HG03378 (cell line): ENCODE measurements around the gene HMGXB3.
A peak's percentile ranks its signal among the peaks of the same experiment; 100 is the strongest.
"Not testable (repeated sequence)": the region's sequence is repeated elsewhere in the genome, so short reads cannot be mapped to it uniquely, and the experiment has no call there.

Source experiments
- ATAC-seq: cut with Tn5 transposase; IDR thresholded peaks from one replicate; pipeline ENCODE4 v1.9.1; 2021; ENCODE audit warnings: mild to moderate bottlenecking, moderate library complexity; ENCODE audit not compliant: unreplicated experiment

The HMGXB3 gene

GRCh38 chr5:150017226-150018005 lies 16.9 kb downstream of the HMGXB3 start:
- no peak for ATAC-seq

- ATAC-seq = no peak
Observed at GRCh38 chr5:150020249-150020648, 19.7 kb downstream of the HMGXB3 start.

- ATAC-seq = no peak
Observed at GRCh38 chr5:150021491-150022157, 21.1 kb downstream of the HMGXB3 start.

GRCh38 chr5:150022158-150022531 lies 21.6 kb downstream of the HMGXB3 start:
- no peak for ATAC-seq

- ATAC-seq = no peak
Observed at GRCh38 chr5:150022681-150023080, 22.1 kb downstream of the HMGXB3 start.

- ATAC-seq = no peak
Observed at GRCh38 chr5:150023136-150023535, 22.6 kb downstream of the HMGXB3 start.

GRCh38 chr5:150024346-150024984 lies 23.9 kb downstream of the HMGXB3 start:
- no peak for ATAC-seq

GRCh38 chr5:150026682-150027172 lies 26.2 kb downstream of the HMGXB3 start:
- ATAC-seq = no peak

GRCh38 chr5:150028047-150028446 lies 27.5 kb downstream of the HMGXB3 start:
- not testable (repeated sequence) for ATAC-seq

- no peak for ATAC-seq
Observed at GRCh38 chr5:150033334-150033733, 32.8 kb downstream of the HMGXB3 start.

GRCh38 chr5:150034662-150035061 lies 34.1 kb downstream of the HMGXB3 start:
- ATAC-seq = no peak

GRCh38 chr5:150035139-150035895 lies 34.8 kb downstream of the HMGXB3 start:
- ATAC-seq = peak; percentile 83

GRCh38 chr5:150036513-150036912 lies 36.0 kb downstream of the HMGXB3 start:
- ATAC-seq = no peak

- ATAC-seq = no peak
Observed at GRCh38 chr5:150038547-150038946, 38.0 kb downstream of the HMGXB3 start.

GRCh38 chr5:150042459-150042858 lies 41.9 kb downstream of the HMGXB3 start:
- ATAC-seq = no peak

- no peak for ATAC-seq
Observed at GRCh38 chr5:150043657-150044328, 43.3 kb downstream of the HMGXB3 start.

- no peak for ATAC-seq
Observed at GRCh38 chr5:150044329-150044681, 43.8 kb downstream of the HMGXB3 start.

- no peak for ATAC-seq
Observed at GRCh38 chr5:150044712-150045111, 44.2 kb downstream of the HMGXB3 start.

- no peak for ATAC-seq
Observed at GRCh38 chr5:150045549-150045948, 45.0 kb downstream of the HMGXB3 start.

- ATAC-seq = no peak
Observed at GRCh38 chr5:150046031-150046430, 45.5 kb downstream of the HMGXB3 start.
